HG03139 (cell line): Measurements from ENCODE around the gene BDP1.
A peak's percentile ranks its signal among the peaks of the same experiment; 100 is the strongest.
"Not testable (repeated sequence)": the region's sequence is repeated elsewhere in the genome, so short reads cannot be mapped to it uniquely, and the experiment has no call there.

Experiments used
- ATAC-seq: cut with Tn5 transposase; IDR thresholded peaks from one replicate; pipeline ENCODE4 v1.9.1; 2021; ENCODE audit not compliant: unreplicated experiment

Gene BDP1

DNA sequence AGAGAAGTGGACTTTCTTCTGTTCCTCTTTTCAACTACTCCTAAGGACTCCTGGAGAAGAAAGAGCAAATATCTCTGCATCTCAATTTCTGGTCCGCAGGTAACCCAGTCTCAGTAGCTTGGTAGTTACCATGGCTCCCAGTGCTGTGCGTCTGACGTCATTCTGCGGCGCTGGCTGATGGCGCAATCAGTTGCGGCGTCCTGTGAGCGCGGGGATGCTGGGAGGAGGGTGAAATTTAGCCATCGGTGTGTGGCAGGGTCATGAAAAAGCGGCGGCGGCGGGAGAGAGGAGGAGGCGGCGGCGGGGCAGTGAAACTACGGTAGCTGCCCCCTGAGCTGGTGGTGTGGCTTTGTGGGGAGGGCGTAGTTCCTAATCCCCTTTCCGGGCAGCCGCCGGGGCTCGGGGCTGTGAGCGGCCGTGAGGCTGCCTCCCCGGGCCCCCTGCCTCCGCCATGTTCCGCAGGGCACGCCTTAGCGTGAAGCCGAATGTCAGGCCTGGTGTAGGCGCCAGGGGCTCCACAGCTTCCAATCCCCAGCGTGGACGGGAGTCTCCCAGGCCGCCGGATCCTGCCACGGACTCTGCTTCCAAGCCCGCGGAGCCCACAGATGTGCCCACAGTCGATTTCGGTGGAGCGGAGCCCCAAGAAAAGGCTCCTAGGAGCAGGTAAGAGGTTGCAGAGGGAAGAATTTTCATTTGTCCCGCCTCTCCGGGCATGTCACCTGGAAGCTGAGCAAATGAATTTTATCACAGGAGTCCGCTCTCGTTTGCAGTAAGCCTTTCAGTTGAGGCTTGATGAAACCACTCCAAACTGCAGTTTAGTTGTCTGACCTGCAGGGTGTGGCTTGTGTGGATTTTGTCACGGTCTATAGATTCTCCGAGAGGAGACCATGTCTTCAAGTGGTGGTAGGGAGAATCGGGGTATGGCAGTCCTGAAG, at the start of gene BDP1:
TSS of gene BDP1 (plus strand) at position 225 of the 935 bp plus-strand sequence. CDS start at position 452, 227 bp downstream.
- ATAC-seq, result peak; percentile 92

DNA sequence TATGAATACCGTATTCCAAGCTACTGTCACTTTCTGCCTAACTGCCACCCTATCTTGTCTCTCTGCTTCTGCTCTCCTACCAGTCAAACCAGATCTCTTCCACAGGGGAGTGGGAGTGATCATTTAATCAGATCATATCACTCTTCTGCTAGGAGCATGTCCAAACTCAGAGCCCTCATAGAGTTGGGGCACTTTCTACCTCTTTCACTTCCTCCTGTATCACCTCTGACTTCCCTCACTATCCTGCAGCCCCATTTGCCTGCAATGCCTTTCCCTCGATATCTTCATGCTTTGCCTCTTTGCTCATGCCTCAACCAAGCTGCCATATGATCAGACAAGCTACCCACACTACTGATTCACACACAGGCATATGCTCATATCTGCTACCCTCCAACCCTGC, 45.4 kb upstream of the BDP1 start:
- not testable (repeated sequence) for ATAC-seq

- not testable (repeated sequence) for ATAC-seq
Observed at GRCh38 chr5:71415626-71416025, 39.8 kb upstream of the BDP1 start.

DNA sequence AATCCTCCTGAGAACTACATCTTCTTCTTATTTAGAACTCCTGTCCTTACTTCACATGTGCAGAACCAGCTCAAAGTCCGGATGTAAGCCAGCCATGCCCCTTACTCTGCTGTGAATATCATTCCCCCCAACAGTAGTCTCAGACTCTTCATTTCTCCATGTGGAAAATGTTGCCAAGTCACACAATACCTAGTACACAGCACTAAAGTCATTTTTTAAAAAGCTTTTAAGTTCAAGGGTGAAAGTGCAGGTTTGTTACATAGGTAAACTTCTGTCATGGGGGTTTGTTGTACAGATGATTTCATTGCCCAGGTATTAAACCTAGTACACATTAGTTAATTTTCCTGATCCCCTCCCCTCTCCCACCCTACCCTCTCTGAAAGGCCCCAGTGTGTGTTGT, 37.4 kb upstream of the BDP1 start:
- ATAC-seq, result not testable (repeated sequence)

DNA sequence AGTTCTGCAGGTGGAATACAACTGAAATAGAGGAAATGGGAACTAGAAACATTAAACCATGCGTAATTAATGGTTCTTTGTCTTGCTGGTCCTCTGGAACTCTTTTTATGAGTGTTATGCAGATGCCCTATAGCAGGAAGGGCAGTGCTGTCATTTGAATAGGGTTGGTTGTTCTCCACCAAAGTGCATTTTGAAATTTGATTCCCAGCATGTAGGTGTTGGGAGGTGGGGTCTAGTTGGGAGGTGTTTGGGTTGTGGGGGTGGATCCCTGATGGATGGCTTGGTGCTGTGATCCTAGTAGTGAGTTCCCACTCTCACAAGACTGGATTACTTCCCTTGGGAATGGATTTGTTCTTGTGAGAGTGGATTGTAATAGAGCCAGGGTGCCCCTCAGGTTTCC, 34.2 kb upstream of the BDP1 start:
- not testable (repeated sequence) for ATAC-seq

DNA sequence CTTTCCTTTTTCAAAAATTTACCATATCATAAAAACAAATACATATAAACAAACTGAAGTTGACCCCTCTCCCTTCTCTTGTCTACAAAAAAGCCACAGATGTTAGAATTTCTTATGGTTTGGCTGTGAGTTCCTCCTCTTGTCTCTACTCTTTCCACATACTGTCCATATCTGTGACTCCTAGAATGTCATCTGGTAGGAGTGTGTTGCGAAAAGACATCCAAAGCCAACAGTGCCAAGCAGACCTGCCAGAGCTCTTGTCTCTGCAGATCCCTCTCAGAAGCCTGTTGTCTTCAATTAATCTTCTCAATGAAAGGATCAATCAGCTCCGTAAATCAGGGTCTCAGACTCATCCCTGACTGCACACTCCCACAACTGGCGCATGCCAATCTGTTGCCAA, 31.6 kb upstream of the BDP1 start:
- not testable (repeated sequence) for ATAC-seq

GRCh38 chr5:71426686-71427474, 28.6 kb upstream of the BDP1 start:
- ATAC-seq, result not testable (repeated sequence)

GRCh38 chr5:71432410-71432809, 23.0 kb upstream of the BDP1 start:
- not testable (repeated sequence) for ATAC-seq

DNA sequence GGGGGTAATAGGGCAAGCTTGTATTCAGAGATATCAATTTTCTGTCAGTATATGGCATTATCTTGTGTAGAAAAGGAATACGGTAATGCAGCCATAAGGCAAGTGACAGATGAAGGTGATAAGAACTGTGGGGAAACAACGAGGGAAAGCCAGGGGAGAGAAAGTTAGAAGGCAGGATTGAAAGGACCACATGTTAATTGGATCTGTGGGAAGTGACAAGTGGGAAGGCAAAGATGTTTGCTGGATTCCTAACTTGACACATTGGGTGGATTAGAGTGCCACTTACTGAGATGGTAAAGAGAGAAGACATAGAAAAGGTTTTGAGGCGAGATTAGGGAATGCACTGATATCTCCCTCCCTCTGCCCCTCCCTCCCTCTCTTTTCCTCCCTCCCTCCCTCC, 20.6 kb upstream of the BDP1 start:
- not testable (repeated sequence) for ATAC-seq

- ATAC-seq, result not testable (repeated sequence)
Observed at GRCh38 chr5:71441564-71441963, 13.9 kb upstream of the BDP1 start.

DNA sequence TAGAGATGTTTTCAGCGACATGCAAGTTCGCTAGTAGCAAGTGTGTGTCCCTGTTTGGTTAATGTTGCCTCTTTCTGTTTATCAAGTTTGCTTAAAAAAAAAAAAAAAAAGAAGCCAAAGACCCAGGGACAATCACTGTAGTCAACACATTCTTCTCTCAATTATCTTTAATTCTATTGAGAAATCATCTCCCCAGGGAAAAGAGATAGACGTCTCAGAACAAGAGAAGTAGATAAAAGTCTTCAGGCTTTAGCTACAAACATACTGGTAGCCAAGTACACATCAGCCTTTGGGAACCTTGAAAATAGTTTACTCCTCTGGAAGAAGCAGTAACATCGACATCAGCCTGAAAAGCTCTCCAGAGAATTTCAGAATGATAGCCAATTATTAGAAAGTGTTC, 11.6 kb upstream of the BDP1 start:
- not testable (repeated sequence) for ATAC-seq

DNA sequence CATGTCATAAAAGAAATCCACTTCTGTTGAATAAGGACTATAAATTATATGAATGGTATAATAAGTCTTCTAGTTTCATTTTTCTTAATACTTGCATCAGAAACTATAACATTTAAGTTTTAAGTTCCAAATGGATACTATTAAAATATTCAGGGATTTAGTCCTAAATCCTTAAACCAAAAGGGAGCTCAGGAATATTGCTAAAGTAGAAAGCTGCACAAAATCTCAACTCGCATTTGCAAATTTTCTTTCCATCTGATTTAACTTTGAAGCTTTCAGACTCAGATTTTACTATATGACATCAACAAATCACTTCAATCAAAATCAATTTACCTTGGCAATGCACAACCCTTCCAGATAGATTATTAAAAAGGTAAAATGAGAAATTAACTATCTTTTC, 10.4 kb upstream of the BDP1 start:
- not testable (repeated sequence) for ATAC-seq

DNA sequence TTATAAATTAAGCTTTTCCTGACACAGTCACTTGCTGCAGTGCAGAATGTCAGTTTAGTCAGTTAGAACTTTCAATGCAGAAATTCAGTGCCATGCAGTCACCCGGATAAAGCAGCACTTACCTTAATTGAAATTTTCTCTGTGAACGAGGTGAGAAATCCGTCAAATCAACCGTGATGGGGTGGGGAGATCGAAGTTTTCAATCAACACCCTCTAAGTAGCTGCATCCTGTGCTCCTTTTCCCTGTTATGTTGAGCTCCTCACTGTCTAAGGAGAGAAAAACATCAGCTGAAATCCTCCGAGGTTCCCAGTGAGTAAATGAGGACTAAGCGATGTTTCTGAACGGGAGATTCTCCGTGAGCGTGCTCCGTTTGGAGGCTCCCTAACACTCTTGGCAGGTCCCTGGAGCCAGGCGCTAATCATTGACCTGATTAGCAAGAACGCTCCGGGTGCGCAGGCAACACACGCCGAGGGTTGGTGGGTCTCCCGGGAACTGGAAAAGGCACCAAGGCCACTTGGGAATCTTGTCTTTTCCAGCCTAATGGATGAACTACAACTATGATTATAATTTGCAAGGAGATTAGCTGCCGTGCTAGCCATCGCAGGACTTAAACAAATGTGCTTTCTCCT, 9.8 kb upstream of the BDP1 start:
- not testable (repeated sequence) for ATAC-seq

DNA sequence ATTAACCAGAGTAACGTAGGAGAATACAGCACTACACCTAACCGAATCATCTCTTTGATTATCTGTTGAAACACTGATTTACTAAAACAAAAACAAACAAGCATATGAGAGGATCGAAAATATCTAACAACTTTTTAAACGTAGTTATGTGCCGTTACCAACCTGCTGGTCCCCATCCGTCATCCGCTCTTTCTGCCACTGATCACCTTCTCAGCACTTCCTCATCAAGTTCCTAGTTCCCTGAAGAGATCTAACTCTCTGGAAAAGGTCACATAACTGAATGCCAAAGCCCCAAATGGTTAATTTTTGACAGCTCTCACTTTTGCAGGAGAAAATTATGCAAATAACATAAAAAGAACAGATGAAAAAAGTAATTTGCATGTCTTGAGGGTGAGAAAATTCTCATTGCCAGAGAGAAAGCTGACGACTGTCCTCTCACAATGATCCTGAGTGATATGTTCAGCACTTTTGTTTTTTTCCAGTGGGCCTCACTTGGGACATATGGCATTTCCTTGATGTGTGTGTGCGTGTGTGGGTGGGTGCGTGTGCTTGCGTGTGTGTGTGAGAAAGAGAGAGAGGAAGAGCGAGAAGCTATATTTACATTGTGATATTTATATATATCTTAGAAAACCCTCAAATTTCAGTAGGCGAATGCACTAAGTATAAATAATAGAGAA, 8.8 kb upstream of the BDP1 start:
- not testable (repeated sequence) for ATAC-seq

DNA sequence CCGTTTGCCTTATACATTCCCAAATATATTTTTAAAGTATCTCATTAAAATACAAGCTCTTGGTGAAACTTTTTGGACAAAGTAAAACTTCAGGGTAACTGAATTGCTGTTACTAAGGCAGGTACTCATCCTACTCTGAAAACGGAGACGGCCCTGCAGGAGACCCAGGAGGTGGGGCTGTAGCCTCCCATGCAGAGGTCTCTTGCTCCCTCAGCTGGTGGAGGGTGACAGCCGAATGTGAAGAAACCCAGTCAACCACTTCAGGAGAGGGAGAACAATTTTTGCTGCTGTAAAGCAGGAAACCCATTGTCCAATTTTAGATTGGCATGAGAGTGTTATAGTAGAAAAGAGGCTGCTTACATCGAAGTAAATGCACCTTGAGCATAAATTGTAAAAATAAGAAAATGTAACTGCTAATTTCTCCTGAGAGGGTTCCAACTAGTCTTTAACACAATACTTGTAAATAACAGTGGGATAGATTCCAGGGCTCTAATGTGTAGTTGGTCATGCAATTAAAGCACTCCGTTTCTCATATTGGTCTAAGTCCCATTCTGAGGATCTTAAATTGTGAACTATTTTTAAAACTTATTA, 8.1 kb upstream of the BDP1 start:
- peak; percentile 95 for ATAC-seq

DNA sequence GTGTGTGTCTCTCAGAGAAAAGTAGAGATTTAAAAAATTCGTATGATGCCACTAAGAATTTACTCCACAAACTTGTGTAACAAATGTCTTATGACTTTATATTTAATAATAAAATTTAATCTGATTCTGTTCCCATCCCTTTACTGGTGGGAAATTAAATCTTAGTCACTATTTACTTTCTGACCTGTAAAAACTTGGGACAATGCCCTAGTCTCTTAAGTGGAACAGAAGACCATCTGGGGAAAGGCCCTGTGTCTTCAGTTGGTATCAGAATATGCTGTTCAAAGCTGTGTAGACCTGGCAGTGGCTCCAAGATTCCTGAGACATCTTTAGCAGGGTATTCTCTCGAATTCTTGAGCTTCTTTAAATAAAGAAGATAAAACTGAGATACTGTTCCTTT, 2.6 kb upstream of the BDP1 start:
- no peak for ATAC-seq

GRCh38 chr5:71454913-71455312, 538 bp upstream of the BDP1 start:
- no peak for ATAC-seq

- no peak for ATAC-seq
Observed at GRCh38 chr5:71456362-71456743, 902 bp downstream of the BDP1 start.

DNA sequence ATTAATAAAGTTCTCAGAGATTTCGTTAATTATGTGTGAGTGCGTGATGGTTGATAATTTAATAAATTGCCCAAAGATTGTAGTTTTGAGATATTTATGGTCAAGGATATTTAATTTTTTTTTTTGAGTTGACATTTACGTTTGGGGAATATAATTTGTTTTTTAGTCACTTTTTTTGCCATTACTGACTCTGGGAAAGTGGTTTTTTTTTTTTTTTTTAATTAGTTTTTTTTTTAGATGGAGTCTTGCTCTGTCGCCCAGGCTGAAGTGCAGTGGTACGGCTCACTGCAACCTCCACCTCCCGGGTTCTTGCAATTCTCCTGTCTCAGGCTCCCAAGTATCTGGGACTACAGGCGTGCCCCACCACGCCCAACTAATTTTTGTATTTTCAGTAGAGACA, 1.7 kb downstream of the BDP1 start:
- ATAC-seq, result no peak

GRCh38 chr5:71460693-71461092, 5.2 kb downstream of the BDP1 start:
- ATAC-seq, result no peak
